ENCODE results near the gene OR52B4.
A peak's percentile ranks its signal among the peaks of the same experiment; 100 is the strongest.
"Not testable (repeated sequence)": the region's sequence is repeated elsewhere in the genome, so short reads cannot be mapped to it uniquely, and the experiment has no call there.

Gene OR52B4

GRCh38 chr11:4368286-4368685, at the start of gene OR52B4:
Gene OR52B4 (minus strand): TSS chr11:4368386. CDS start chr11:4368295, 91 bp downstream.
- DNase-seq (ENCODE audit: low read depth), result no peak

DNA sequence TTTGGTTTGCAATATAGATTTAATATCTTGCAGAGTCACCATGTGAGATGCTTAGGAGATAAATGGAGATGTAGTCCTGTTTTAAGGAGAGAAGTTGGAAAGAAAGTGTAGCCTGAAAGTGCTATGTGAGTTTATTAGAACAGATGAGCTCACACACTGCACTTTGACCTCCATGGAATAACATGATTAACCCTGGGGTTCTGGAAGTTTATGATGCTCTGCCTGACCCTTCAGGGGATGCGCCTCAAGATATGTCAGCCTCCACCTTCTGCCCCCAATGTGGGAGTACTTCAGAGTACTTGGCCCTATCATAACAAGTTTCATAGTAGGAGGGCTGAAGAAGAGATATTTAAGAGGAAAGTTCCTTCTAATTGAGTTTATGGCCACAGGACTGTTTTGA, 48.6 kb upstream of the OR52B4 start:
- DNase-seq (ENCODE audit: low read depth), result no peak

GRCh38 chr11:4416306-4416705, 48.1 kb upstream of the OR52B4 start:
- no peak for DNase-seq (ENCODE audit: low read depth)

DNA sequence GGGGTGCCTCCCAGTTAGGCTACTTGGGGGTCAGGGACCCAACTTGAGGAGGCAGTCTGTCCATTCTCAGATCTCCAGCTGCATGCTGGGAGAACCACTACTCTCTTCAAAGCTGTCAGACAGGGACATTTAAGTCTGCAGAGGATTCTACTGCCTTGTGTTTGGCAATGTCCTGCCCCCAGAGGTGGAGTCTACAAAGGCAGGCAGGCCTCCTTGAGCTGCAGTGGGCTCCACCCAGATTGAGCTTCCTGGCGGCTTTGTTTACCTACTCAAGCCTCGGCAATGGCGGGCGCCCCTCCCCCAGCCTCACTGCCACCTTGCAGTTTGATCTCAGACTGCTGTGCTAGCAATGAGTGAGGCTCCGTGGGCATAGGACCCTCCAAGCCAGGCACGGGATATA, 38.0 kb upstream of the OR52B4 start:
- DNase-seq (ENCODE audit: low read depth), result not testable (repeated sequence)

- DNase-seq (ENCODE audit: low read depth), result no peak
Observed at GRCh38 chr11:4393858-4394223, 25.7 kb upstream of the OR52B4 start.

DNA sequence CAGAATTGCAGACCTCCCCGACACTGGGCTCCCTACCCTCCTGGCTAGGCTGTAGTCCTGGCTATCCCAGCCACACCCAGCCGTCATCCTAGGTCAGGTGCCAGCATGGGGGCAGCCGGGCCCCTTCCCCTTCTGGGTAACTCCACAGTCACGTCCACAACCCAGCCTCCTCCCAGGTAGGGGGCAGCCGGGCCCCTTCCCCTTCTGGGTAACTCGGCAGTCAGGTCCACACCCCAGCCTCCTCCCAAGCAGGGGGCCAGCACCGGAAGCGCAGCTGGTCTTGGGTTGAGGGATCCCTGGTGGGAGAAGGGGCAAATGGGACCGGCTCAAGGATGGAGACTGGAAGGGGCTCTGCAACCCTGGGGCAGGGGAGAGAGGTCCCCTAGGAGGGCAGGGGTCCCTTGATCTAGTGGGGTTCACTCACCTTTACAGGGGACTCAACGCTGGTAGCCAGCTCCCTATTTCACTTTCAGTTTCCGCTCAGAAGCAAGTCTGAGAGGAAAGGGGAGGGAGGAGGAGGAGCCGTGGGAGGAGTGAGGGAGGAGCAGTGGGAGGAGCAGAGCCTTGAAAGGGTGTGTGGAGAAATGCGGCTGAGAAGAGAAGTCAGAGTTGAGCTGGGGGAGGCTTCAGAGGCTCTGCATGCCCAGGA, 25.1 kb upstream of the OR52B4 start, which contains the start of gene TRIM21:
Gene TRIM21 (minus strand): TSS at position 494 of the 649 bp plus-strand sequence. CDS start 3,293 bp downstream, outside the sequence.
- peak; percentile 59 for DNase-seq (ENCODE audit: low read depth)

- no peak for DNase-seq (ENCODE audit: low read depth)
Observed at GRCh38 chr11:4388221-4388620, 20.0 kb upstream of the OR52B4 start.

DNA sequence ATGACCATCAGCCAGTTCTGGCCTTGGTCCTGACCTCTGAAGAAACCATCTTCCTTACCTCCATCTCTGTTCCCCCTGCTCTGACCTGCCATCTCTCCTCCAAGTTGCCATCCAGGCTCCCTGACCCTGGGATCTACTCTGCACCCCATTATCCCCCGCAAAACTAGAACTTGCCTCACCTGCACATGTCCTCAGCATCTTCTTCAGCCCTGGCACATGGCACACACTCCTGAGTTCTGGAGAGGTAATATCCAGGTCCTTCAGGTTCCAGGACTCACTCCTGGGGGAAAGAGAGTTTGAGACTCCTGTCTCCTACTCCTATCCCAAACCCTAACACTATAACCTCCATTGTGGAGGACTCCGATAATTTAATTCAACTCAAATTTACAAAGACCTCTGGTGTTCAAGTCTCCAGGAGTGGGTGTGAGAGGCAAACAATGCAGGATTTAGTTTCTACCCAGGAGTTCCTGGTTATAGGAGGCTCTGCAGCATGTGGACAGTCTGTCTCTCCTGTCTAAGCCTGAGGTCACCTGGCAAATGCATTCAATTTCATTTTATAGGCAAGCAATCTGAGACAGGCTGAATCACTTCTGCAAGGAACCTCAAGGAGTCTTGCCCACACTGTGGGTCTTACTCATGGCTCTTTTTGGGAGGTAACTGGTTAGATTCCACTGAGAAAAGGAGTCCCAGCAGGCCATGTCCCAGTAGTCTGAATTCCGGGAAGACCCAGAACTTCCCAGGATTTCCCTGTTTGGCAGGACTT, 18.0 kb upstream of the OR52B4 start:
- no peak for DNase-seq (ENCODE audit: low read depth)

DNA sequence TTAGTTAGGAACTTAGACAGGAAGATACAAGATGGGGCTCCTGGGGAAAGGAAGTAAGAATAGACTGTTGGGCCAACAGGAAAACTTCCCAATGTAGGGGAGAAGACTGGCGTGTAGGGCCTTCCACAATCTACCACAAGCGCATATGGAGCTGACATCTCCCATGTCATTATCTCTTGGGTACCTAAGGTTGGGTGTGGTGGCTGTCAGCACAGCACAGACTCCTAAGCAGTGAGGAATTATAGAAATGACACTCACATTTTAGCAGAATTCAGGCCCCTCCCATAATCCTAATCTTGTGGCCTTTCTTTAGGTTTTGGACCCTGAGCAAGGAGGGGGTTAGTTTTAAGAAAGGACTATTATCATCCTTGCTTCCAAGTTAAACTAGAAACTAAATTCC, 13.7 kb upstream of the OR52B4 start:
- no peak for DNase-seq (ENCODE audit: low read depth)

GRCh38 chr11:4375431-4376140, 7.4 kb upstream of the OR52B4 start:
- DNase-seq (ENCODE audit: low read depth), result no peak

GRCh38 chr11:4370166-4370565, 2.0 kb upstream of the OR52B4 start:
- no peak for DNase-seq (ENCODE audit: low read depth)

GRCh38 chr11:4348142-4348541, 20.0 kb downstream of the OR52B4 start:
- DNase-seq (ENCODE audit: low read depth), result not testable (repeated sequence)

- not testable (repeated sequence) for DNase-seq (ENCODE audit: low read depth)
Observed at GRCh38 chr11:4345366-4345765, 22.8 kb downstream of the OR52B4 start.

DNA sequence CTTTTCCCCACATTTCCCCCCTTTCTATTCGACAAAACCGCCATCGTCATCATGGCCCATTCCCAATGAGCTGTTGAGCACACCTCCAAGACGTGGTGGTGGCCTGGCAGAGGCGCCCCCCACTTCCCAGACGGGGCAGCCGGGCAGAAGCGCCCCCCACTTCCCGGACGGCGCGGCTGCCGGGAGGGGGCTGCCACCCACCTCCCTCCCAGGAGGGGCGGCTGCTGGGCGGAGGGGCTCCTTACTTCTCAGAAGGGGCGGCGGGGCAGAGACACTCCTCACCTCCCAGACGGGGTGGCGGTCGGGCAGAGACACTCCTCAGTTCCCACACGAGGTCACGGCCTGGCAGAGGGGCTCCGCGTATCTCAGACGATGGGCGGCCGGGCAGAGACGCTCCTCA, 33.8 kb downstream of the OR52B4 start:
- DNase-seq (ENCODE audit: low read depth), result not testable (repeated sequence)

All from GM04503 (cell line).